Activated effector memory CD4-positive, alpha-beta T cell treated with anti-CD3 and anti-CD28 coated beads, Interleukin-2, amount 50 U/mL, for 16 hours (primary cell): ENCODE results near the gene CRYBB3.

Experiments used
- DNase-seq: peaks from one replicate; pipeline ENCODE4 v3.0.0-alpha.2; 2020

Gene CRYBB3

DNA sequence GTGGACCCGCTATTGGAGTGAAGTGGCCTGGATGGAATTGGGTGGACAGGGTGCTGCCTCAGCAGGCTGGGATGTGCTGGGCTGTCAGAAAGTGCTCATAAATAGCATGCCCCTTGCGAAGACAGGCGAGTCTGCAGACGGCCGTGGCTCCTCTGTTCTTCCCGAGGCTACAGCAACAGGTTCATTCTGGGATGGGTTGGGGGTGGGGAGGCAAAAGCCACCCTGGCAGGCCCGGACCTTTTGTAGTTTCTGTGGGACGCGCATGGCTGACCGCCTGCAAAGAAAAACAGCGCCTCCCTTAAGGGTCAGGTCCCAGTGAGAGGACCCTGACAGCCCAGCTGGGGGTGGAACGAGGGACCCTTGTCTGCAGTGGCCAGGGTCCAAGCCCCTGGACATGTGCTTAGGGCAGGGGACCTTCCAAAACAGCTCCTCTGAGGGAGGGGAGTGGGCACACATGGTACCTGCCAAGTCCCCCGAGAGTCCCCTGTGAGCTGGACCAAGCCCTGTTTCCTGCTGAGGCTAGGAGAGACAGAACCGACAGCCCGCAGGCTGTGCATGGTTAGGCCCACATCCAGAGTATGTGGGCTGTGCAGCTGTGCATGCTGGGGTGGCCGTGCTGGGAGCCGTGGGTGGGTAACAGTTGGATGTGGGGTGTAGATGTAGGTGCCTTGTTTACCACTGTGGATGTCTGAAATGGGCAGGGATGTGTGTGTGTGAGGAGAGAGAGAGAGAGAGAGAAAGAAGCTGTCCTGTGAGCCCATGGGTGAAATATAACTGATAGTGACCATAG, at the start of gene CRYBB3:
Gene CRYBB3, plus strand, starts transcription at position 128 of the 790 bp plus-strand sequence. CDS start 1,539 bp downstream, outside the sequence.
- DNase-seq, result no peak

DNA sequence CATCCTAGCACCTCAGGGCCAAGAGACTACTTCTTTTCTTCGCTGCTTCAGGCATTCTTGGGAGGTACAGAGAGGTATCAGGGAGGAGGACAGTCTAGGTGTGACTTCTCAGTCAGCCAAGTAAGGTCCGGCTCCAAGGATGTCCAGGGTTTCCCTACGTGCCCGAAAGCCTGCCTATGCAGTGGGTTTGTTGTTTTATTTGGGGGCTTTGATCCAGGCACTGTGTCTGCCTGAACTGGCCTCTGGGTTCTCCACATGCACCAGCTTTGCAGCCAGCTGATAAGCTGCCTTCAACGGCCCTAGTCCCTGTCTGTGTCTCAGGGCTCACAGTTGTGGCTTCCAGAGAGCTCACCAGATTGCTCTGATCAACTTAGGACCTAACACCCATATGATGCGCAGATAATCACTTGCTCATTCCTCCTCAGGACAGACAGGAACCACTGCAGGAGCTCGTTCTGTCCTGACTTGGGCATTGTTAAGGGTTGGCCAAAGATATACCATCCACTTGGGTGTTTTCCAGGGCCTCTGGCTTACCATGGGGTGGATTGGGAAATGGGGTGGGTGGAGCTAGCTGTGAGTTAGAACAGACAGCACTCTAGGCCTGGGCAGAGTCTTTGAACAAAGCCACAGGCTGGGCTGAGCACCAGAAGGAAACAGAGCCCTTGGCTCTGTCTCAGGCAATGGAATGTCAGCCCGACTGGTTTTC, 45.5 kb upstream of the CRYBB3 start:
- DNase-seq, result no peak

DNA sequence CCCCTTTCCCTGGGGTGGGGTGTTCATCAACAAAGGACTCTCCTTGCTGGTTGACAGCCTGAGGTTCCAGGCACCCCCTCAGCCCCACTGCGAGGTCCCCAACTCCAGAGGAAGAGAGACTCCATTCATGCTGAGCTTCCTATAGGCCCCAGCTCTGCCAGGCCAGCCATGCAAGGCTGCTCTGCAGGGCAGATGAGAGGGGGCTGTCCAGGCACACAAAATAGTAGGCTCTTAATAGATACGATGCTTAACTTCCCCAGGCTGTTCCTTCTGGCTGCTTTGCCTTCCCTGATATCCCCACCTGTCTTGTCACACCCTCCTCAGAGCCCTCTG, 45.0 kb upstream of the CRYBB3 start:
- DNase-seq, result no peak

DNA sequence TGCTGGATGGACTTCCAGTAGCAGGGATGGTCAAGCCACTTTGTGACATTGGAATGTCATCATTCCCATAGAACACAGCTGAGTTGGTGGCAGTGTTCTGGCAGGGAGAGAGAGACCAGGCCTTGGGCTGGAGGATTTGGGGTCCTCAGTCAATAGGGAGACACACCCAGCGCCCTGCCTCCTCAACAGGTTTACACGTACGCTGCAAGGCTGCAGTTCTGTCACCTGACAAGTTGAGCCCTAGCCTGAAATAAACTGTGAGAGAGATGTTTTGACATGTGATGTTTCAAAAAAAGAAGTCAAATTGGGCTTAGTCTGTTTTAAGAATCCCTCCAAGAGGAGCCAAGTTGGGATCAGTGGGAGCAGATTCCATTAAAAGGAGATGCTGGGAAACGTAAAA, 42.9 kb upstream of the CRYBB3 start:
- no peak for DNase-seq

DNA sequence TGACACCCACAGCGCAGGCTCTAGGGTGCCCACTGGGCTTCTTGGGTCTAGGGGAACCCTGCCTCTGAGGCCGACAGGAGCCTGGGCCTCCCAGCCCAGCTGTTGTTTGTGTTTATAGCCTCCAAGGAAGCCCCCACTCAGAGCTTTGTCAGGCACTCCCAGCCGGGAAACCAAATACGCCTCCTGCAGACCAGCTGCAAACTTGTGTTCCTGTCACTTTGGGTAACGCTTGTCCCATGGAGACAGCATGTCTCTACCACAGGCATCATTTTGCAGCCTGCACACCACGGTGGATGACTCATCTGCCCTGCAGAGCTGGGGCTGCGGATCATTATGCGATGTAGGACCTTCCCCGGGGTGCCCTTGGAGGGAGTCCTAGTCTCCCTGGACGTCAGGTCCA, 40.6 kb upstream of the CRYBB3 start:
- DNase-seq, result no peak

DNA sequence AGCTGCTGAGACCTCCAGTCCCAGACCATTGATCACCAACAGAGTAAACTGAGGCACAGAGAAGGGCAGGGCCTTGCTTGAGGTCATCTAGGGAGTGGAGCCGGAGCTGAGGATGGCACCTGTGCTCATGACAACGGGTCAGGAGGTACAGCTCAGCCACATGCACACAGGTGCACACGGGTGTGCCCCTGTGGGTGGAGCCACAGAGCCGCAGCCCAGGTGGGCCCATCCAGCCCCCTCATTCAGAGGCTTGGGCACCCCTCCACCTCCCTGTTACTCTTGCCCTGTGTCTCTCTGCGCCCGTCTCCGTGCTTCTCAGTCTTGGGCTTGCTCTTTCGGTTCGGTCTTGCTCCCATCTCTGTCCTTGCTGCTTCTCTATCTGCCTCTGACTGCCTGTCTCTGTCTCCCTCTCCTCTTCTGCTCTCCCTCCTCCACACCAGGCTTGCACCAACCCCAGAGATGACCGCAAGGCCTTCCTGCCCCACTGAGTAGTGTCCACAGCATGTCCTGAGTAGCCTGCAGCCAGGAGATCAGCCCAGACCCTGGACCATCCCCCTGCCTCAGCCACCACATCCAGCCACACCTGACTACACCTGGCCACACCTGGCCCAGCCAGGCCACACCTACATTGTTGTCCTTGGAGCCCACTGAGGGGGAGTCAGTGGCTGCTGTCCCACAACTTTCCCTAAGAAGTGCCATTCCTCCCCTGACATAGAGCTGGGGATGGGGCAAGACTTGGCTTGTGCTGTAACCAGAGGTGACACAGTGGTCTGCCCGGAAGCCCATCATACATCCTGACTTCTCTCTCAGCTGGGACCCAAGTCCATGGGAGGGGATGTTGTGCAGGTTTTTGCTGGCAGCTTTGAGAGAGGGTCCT, 39.3 kb upstream of the CRYBB3 start:
- DNase-seq, result peak; percentile 42

DNA sequence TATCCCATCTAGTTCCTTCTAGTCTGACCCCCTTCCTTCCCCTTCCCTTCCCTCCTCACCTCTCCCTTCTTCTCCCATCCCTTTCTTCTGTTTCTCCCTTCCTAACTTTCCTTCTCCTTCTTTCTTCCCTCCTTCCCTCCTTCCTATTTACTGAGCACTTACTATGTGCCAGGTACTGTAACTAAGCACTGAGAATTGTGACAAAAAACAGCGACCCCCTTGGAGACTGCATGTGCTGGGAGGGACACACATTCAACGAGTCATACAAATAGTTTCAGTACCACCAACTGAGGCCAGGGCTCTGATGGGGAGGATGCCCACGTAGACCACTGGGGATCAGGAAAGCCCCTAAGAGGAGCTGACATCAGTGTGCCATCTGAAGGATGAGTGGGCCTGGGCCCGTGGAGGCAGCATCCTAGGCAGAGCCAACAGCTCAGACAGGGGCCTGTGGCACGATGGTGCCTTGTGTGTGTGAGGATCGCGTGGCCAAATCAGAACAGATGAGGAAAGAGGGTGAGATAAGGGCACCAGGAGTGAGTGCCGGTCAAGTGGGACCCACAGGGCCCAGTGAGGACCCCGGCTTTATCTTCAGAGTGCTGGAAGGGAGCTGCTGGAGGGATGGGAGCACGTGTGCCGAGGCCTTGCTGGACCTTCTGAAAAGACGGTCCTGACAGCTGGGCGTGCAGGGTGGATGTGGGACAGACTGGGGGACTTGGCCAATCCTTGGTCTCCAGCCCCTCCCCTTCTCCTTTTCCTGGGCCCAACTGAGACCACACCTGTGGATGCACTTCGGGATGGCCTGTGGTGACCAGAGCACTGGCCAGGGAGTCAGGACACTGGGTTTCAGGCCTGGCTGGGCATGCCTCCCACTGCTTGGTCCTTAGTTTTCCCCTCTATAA, 38.4 kb upstream of the CRYBB3 start:
- no peak for DNase-seq

DNA sequence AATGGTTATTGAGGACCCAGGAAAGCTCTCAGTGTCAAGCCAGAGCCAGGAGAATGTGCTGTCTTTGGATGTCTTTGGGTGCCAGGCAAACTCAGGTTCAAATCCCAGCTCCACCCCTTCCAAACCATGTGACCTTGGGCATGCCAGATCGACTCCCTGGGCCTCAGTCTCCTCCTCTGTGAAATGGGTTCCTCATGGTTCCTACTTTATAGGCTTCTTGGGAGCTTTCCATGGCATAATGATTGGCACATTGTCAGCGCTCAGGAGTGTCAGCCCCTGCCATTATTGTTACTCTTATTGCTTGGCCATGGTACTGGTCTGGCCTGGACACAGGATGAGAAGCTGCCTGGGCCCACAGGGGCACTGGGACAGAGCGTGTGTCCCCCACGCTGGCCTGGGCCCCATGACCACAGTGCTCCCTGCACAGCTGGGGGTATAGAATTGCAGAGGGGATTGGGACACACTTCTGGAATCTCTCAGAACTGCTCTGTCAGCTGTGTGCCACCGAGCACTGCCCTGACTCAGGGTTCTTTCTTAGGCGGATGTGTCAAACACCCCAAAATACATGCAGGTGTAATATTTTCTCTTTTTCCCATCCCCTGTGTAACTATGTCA, 37.6 kb upstream of the CRYBB3 start:
- no peak for DNase-seq

DNA sequence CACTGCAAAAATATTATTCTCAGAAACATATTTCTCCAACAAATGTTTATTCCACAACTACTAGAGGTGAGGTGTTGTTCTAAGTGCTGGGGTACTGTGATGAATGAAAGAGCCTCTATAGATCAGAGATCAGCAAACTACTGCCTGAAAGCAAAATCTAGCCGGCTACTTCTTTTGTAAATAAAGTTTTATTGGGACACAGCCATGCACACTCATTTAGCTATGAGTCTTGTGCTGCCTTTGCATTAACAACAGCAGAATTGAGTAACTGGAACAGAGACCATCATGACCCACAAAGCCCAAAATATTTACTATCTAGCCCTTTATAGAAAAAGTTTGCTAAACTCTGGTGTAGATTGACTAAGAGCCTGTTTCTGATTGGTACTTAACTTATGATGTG, 37.1 kb upstream of the CRYBB3 start:
- no peak for DNase-seq

DNA sequence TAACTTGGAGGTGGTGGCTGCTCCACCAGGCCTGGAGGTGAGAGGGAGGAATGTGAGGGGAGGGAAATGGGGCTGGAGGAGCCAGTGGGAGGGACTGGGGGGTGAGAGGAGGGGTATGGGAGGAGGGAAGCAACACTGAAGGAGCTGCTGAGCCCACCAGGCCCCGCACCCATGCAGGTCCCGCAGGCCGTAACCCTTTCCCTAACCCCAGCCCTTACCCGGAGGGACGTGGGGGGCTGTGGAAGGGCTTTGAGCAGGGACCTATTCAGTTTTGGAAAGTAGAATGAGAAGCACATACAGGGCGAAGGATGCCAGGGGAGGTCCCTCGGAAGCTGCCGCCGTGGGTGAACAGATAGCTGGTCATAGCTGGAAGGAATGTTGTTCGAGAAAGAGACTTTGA, 33.9 kb upstream of the CRYBB3 start:
- DNase-seq, result no peak

DNA sequence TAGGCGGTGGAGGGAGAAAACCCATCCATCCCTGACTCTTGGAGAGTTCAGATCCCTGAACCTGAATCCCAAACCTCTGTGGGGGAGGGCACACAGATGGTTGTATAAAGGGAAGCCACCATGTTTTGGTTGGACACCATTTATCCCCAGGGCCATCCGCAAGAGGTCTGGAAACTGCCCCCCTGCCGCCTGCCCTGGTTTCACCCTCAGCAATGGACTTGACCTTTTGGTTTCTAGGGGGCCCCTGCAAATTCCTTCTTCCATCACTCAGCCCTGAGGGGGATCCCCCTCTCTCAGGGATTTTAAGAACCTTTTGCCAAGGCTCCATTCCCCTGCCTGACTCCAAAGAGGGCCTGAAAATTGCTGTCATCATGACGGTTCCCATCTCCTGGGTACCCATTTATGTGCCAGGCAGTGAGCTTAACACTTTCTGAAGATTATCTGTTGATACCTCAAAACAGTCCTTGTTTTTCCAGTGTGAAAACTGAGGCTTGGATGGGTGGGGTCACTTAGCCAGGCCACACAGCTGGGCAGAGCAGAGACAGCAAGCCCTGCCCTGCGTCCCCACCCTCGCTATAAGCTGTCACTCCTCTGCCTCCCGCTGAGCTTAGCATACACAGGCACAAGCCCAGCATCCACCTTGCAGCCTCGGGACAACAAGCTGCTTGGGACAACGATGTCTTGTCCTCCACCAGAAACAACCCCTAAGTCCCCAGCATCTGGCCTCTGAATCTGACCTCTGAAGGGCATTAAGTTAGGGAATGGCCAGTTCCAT, 33.2 kb upstream of the CRYBB3 start:
- DNase-seq, result no peak

DNA sequence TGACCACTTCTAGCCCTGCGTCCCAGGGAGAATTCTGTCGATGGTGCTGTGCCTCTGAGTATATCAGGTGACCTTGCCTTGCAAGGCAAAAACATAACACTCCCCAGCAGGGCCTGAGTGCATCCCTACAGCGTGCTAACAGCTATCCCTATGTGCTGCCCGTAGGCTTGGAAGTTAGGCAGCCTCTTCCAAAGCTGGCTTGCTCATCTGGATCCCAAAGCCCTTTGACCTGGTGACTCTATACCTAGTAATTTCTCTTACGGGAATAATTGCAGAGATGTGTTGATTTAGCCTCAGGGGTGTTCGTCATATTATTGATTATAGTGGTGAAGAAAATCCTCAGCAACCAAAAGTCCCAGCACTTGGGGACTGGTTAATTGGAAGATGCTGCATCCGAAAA, 32.6 kb upstream of the CRYBB3 start:
- DNase-seq, result no peak

DNA sequence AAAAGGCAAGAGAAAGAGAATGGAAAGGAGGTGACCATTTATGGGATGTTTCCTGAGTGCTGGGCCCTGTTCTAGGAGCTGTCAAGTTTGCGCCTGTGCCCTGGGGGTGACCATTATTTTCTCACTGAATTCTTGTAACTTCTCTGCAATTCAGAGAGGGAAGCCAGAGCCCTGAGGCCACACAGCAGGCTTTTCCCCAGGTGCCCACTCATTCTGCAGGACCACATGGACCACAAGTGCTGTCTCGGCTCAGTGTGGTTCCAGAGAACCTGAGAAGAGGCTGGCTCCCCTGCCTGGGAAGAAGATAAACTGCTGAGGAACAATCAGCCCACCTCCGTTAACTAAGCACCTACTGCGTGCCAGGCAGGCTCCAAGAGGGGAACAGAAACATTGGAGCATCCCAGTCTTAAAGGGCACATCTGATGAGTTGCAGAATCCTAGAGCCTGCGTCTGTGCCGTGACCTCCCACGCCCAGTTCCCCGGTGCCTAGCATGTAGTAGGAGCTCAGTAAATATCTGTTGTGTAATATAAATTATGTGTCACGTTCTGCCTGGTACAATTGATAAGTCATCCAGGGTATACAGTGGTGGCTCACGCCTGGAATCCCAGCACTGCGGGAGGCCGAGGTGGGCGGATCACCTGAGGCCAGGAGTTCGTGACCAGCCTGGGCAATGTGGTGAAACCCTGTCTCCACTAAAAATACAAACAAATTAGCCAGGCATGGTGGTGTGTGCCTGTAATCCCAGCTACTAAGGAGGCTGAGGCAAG, 31.6 kb upstream of the CRYBB3 start:
- no peak for DNase-seq

DNA sequence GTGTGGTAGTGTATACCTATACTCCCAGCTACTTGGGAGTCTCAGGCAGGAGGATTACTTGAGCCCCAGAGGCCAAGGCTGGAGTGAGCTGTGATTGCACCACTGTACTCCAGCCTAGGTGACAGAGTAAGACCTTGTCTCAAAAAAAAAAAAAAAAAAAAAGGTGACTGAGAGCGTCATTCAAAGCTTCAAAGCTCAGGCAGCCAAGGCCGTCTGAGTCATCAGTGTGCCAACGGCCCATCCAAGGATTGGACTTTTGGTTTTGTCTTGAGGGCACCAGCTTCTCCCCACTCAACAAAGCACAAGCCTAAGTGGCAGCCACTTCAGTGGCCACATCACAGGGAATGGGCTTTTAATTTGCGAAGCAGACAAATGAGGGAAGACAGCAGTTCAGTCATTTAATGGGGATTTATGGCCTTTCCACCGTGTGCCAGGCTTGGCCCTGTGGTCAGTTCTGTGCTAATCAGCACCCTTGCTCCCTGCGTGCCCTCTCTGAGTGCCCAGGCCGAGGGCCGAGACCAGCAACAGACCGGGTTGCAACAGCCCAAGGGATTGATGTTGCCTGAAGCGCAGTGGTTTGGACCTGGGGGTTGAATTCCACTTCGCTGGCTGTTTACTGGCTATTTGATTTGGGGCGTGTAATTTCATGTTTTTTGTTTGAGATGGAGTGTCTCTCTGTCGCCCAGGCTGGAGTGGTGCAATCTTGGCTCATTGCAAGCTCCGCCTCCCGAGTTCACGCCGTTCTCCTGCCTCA, 30.2 kb upstream of the CRYBB3 start:
- DNase-seq, result no peak

DNA sequence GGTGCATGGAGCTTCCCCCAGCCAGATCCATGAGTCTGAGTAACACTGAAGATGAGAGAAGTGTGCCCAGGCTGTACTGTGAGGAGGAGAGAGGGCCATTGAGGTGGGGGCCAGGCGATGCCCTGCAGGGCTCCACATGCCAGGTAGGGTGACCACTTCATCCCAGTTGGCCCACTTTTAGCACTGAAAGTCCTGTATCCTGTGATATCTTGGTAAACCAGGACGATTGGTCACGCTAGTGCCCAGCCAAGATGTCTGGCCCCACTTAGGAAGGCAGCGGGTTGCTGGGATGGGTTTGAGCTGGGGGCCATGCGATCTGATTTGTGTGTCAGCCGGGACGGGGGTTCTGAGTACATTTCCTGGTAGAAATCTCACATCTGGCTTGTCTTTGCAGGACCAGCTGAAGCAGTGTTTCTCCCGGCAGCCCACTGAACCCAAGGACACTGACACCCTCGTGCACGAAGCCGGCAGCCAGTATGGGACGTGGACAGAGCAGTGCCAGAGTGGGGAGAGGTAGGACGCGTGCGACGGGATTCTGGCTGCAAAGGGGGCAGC, 29.2 kb upstream of the CRYBB3 start:
- no peak for DNase-seq

DNA sequence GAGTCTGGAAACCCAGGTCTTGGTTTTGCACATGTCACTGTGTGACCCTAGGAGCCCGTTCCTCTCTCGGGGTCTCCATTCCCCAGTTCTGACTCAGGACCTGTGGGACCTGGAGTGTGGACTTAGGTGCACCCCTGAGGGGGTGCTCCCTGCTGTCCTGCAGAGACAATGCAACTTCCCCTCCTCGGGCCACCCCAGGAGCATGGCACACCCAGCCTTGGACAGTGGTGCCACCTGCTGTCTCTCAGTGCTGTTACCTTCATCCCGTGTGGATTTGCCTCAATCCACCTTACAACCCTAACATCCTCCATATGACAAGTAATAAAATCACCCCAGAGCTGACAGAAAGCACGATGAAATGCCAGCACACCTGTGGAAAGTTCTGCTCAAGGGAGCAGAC, 27.5 kb upstream of the CRYBB3 start:
- DNase-seq, result no peak

DNA sequence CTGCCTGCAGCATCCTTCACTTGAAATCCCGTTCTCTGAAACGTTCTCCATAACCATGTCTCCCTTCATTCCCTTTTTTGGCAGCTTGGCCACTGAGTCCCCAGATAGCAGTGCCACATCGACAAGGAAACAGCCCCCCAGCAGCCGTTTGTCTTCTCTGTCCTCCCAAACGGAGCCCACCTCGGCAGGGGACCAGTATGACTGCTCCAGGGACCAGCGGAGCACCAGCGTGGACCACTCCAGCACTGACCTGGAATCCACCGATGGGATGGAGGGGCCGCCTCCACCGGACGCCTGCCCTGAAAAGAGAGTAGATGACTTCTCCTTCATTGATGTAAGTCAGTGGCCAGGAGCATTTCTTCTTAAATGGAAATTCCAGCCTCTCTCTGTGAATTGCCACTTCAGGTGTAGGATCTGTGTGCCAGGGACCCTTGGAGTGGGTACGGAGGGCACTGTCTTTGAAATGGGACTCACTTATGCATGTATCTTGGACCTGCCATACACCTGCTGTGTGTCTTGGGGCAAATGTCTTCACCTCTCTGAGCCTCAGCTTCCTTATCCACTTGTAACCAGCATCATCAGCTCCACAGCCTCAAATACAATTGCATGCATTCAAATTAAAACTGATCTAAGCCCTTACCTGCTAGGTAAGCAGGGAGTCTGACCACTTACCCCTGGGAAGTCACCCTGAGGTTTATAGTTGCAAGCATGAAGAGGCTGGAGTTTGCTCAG, 25.3 kb upstream of the CRYBB3 start:
- DNase-seq, result no peak

DNA sequence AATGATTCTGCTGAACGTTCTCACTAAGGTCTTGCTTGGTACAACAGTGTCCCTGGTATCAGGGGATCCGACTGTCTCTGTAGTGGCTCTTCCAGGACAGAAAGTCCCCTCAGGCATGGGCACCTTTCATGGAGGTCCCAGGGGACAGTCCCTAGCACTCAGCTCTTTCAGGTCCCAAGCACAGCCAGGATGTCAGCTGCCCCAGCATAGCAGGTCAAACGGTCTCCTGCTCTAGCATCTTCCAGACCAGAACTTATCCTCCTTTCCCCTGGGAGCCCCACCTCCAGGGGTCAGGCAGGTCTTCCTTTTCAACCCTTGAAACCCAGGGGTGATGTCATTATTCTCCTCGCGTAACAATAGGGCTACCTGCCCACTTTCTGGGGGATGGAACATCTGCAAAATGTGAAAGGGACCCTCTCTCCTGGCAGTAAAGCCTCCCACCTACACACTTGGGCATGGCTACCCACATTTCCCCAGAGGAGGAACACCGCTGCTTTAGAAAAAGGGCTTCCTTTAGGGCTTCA, 24.7 kb upstream of the CRYBB3 start:
- no peak for DNase-seq
